ENCODE data around the gene MAN1A2. TPM values are rescaled to one million over a fixed set of nuclear protein-coding genes. Genes with fewer than 3 reads are reported as not detected.
"Not testable (repeated sequence)": the region's sequence is repeated elsewhere in the genome, so short reads cannot be mapped to it uniquely, and the experiment has no call there.

The MAN1A2 gene
- total RNA-seq, 1 donor from 2014 or later: 76.2 TPM

- not testable (repeated sequence) for DNase-seq (ENCODE audit: low spot score)
These were observed 191.2 kb downstream of the MAN1A2 start for GRCh38 chr1:117558451-117558850.

DNA sequence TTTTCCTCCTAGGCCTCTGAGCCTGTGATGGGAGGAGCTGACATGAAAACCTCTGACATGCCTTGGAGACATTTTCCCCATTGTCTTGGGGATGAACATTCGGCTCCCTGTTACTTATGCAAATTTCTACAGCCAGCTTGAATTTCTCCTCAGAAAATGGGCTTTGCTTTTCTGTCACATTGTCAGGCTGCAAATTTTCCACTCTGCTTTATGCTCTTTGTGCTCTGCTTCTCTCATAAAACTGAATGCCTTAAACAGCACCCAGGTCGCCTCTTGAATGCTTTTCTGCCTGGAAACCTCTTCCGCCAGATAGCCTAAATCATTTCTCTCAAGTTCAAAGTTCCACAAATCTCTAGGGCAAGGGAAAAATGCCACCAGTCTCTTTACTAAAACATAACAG, 191.9 kb downstream of the MAN1A2 start:
- DNase-seq (ENCODE audit: low spot score): no peak

DNA sequence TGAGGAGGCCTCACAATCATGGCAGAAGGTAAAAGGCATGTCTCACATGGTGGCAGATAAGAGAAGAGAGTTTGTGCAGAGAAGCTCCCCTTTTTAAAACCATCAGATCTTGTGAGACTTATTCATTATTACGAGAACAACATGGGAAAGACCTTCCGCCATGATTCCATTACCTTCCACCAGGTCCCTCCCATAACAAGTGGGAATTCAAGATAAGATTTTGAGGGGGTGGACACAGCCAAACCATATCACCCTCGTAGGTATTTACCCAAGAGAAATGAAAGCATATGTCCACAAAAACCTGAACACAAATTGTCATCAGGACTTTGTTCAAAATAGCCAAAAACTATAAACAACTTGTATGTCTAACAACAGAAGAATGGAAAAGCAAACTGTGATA, 192.7 kb downstream of the MAN1A2 start:
- DNase-seq (ENCODE audit: low spot score): no peak

DNA sequence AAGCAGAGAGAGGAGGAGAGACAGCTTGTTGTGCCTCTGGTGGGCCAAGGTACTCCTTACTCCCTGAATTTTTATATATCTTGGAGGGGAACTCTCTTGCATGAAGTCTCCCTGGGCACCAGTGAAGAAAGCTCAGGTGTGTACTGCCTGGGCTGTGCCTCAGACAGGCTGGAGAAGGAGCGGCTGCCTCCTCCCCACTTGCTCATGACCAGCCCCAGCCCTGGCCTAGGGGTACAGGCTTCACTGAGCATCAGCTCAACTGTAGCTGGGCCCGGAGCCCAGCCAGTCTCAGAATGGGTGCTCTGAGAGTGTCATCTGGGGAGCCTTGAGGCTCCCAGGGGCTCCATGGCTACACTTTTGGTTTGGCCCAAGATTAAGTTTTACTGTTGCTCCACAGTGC, 193.8 kb downstream of the MAN1A2 start:
- DNase-seq (ENCODE audit: low spot score): no peak

DNA sequence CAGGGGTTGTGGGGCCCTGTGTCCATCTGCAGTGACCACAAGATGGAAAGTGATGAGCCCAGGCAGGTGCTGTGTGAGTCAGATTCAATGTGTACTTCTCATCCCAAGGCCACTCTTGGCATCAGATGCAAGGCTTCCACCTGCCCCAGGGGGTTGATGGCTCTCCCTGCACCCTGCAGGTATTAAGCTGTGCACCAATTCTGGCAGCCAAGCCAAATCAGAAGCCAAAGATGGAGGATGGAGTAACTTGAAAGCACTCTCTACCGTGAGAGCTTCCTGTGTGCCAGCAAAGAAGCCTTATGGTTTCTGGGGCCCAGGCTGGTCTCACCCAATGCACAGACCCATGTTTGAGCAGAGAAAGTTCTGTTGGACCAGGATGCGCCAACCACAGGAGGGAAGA, 194.3 kb downstream of the MAN1A2 start:
- DNase-seq (ENCODE audit: low spot score): no peak

GRCh38 chr1:117562581-117563491, 195.6 kb downstream of the MAN1A2 start:
- DNase-seq (ENCODE audit: low spot score): no peak

- no peak for DNase-seq (ENCODE audit: low spot score)
These were observed 196.2 kb downstream of the MAN1A2 start for GRCh38 chr1:117563492-117563875.

- no peak for DNase-seq (ENCODE audit: low spot score)
These were observed 197.2 kb downstream of the MAN1A2 start for GRCh38 chr1:117564227-117565075.

- no peak for DNase-seq (ENCODE audit: low spot score)
These were observed 197.9 kb downstream of the MAN1A2 start for GRCh38 chr1:117565076-117565556.

DNA sequence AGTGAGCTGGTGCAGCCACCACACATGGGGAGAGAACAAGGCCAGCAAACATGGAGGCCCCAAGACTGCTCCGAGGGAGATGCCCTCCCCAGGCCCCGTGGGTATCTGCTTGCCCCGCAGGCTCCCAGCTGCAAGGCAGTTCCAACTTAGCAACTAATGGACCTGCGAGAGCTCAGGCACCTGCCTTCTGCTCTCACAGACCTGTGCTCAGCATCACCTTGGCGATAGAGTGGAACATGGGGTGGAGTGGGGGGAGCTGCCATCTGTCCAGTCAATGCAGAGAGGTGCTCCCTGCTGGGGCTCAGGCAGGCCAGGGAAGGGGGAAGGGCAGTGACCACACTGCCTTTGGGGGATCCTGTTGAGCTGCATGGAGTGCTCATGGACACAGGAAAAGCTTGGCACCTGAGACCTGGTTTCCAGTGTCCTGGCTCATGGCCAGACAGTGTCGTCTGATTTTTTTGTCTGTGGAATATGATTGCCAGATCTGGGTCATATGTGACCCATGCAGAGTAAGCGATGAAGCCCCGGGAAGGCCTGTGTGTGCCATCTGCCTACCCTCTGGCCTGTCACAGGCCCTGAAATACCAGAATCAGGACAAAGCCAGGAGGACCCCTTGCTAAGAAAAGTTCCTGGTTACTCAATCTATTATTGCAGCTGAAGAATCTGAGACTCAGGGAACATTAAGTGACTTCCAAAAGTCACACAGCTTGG, 198.7 kb downstream of the MAN1A2 start:
- no peak for DNase-seq (ENCODE audit: low spot score)

GRCh38 chr1:117566556-117566955, 199.3 kb downstream of the MAN1A2 start:
- no peak for DNase-seq (ENCODE audit: low spot score)

DNA sequence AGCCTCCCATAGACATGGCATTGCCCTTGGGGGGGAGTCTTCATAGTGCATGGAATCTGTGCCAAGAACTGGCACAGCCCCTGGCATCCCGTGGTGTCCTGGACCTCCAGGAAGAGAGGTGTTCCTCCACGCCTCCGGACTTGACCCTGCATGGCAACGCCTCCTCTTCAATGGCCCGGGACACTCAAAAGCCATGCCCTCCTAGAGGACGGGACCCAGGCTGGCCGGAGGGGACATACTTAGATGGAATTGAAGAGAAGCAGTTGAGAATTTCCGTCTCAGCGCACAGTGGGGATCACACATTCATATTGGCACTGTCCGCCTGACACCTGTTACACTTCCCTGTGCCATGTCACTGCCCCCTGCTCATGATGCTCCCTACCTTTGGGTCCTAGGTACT, 200.2 kb downstream of the MAN1A2 start:
- DNase-seq (ENCODE audit: low spot score): no peak

DNA sequence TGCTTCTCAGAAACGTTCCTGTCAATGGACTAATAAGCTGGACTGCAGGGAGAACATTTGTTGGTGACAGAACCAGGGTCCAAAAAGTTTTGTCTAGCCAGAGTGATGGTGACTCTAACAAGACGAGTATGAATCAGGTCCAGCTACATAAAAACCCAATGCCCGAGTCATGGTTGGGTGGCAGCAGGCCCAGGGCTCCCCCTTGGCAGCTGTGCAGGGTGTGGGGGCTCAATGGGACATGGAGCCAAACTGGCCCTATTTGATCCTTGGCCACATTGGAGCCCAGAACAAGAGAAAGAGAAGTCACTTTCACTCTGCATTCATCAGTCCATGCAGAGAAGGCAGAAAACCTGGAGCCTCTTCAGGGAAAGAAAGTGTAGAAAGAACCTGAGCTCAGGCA, 200.7 kb downstream of the MAN1A2 start:
- DNase-seq (ENCODE audit: low spot score): no peak

- no peak for DNase-seq (ENCODE audit: low spot score)
These were observed 201.8 kb downstream of the MAN1A2 start for GRCh38 chr1:117568999-117569398.

GRCh38 chr1:117569856-117570255, 202.6 kb downstream of the MAN1A2 start:
- DNase-seq (ENCODE audit: low spot score): no peak

- peak; percentile 70 for DNase-seq (ENCODE audit: low spot score)
These were observed 203.8 kb downstream of the MAN1A2 start for GRCh38 chr1:117570988-117571409.

DNA sequence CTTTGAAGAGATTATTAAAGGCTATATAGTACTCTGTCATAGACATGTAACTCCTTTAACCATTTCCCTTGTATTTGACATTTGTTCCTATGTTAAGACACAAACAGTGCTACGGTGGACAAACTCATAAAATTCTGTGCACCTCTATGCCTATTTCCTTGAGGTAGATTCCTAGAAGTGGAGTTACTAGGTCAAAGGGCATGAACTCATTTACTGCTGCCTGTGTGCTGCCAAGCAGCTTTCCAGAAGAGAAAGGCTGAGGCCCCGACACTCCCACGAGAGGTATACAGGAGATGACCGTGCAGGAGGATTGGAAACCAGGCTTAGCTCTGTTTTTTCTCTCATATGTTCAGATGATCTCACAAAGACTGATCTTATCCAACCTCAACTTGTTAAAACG, 204.2 kb downstream of the MAN1A2 start:
- peak; percentile 31 for DNase-seq (ENCODE audit: low spot score)

- peak; percentile 56 for DNase-seq (ENCODE audit: low spot score)
These were observed 205.3 kb downstream of the MAN1A2 start for GRCh38 chr1:117572546-117572945.

- DNase-seq (ENCODE audit: low spot score): peak; percentile 37
These were observed 206.3 kb downstream of the MAN1A2 start for GRCh38 chr1:117573386-117574023.

DNA sequence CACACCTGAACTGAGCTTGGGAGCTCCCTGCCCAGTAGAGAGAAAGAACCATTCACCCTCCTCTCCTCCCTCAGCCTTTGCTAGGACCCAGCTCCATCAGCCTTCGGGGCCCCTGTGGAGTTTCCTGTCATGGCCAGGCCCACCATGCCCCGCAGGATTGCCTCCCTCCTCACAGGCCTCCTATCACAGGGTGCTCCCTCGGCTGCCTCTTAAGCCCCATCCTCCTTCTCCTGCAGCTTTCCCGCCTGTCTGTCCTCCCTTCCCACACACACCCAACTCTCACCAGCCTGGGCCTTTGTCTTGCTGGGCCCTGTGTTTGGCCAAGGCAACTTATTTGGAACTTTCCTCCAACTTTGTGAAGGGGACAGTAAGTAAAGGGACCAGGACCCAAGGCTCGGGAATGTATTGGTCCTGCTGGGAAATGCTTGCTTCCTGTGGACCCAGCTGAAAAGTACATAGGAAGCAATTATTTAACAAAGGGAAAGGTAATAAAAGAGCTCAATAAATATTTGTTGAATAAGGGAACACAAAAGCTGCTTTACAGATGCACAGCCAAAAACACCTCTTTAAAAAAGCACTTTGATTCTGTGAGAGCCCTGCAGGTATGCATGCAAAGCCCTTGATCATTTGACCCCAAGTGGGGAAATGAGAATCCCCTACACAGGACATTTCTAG, 207.0 kb downstream of the MAN1A2 start:
- DNase-seq (ENCODE audit: low spot score): peak; percentile 30

Data from ureter (tissue), 1 donor.